GM11168 (cell line): ENCODE data around the gene GALNT18.

Source experiments
- in situ Hi-C: fragments of 300-500 bp; cut with MboI; formaldehyde crosslinking; loops from one replicate; pipeline ENCODE4 v1.12.0; 2022; ENCODE audit warnings: low sequenced_read_pairs; ENCODE audit not compliant: unreplicated experiment

GALNT18 gene

DNA sequence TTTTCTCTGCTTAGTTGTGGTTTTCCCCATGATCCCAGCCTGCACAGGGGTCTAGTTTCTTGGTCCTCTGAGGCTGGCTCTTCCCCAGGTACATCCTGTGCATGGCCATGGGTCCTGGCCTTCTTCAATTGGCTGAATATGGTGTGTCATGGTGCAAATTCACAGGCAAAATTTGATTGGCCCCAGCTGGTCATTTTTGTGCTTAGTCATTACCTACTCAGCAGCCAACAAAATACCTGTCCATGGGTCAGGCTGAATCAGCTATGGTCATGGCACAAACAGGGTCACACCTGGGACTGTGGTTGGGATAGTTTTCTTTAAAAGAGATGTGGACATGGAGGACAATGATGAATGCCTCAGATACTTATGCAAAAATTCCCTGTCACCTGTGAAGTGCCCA is 354.5 kb downstream of the GALNT18 start:
- in situ Hi-C loops, result loop anchor here (5.0 to 25.0 kb wide), 2 partner anchors 220 to 520 kb away; no protein-coding TSS in a partner anchor

DNA sequence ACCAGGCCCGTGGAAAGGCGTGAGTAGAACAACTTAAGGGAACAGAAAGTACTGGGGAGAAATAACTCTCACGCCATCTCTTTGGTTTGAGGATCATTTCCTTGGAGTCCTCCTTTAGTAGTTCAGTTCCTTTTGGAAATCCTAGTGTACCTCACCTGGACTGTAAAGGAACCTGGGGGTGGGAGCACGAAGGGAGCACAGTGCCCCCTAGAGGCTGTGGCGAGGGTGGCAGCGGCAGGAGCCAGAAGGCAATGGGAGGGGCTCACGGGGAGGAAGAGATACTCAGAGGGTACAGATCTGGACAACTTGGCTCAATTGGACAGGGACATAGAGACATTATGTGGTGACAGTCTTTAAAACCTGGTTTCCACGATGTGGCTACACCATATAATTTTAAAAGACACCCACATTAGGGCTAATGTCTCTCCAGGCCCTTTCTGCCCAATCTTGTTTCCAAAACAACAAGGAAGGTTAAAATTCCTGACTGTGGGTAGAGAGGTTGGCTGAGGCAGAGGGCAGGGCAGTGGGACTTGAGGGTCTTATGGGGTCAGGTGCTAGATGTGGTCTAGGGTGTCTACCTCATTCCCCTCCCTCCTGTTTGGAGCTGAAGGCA is 355.7 kb downstream of the GALNT18 start:
- in situ Hi-C loops, result loop anchor here (5.0 to 25.0 kb wide), 2 partner anchors 219 to 521 kb away; no protein-coding TSS in a partner anchor

DNA sequence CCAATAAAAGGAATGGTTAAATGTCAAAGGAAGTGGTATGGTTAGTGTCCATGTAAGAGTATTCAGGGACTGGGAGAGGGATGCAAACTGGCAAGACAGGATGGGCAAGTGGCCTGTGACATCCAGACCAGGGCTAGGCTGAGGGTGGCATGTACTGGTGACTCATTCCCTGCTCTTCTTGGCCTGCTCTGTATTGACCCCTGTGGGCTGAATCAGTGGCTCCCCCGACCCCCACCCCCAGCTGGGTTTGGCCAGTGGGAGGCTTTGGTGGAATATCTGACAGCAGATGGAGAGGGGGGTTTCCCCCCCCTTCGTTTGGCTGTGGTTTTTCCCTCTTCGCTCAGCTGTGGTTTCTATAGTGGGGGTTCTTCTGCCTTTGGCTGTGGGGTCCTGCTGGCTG is 356.5 kb downstream of the GALNT18 start:
- in situ Hi-C loops, result loop anchor here (5.0 to 25.0 kb wide), 2 partner anchors 218 to 522 kb away; no protein-coding TSS in a partner anchor

DNA sequence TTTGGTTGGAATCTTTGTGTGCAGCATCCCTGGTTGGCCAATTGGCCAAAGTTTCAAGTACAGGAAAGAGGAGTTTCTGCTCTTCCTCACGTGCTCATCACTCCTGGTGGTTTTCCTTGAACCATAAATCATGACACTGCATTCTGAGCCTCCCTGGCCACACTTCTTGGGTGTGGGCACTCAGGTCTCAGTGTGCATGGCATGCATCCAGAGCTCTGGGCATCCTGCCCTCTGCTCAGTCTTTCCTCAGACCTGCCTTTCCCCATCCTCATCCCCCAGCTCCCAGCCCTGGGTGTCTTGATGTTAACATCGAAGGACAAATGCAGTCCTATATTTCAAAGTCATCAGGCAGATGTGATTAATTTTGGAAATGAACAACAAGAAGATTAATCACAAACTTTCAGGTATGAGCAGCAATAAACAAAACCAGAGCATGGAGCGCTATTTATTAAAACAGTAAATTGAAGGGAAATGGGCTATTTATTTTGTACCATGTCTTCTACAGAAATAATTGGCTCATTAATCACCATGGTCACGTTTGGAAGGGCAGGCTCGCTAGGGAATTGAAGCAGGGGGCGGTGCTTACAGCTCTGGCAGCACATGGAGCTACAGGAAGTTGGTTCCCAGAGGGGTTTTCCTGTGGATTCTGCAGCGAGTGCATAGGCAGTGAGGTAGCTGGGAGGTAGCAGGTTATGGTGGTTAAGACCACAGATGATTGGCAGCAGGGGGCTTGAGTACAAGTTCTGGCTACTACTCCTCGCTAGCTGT is 358.4 kb downstream of the GALNT18 start:
- in situ Hi-C loops, result loop anchor here (25.0 kb wide), 1 partner anchor 524 kb away; no protein-coding TSS in a partner anchor

DNA sequence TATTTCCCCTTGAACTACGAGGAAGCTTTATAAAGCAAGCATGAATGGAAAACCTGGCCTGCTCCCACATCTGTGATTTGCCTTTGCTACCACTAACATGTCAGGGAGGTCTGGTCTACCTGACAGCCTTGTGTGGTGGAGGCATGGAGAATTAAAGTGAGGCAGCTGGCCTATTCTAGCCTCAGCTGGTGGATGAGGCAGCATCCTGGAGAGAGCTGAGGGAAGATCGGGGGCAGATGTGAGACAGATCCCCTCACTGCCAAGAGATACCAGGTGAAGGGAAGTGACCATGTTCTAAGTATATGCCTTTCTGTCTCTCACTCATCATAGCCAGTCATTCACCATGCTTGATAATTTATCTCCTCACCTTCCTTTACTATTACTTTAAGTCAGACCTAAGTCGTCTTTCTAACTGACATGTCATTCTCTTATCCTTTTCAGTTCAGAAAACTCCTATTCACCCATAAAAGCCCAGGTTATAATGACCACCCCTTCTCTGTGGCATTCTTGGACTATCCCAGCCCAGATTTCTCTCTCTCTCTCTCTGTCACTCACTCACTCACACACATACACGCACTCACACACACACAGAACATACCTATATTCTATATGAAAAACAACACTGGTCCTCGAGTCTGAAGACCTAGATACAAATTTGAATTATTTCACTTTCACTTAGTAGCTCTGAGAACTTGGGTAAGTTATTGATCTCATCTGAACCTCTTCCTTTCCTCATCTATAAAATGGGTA is 359.5 kb downstream of the GALNT18 start:
- in situ Hi-C loops, result loop anchor here (25.0 kb wide), 1 partner anchor 525 kb away; no protein-coding TSS in a partner anchor

DNA sequence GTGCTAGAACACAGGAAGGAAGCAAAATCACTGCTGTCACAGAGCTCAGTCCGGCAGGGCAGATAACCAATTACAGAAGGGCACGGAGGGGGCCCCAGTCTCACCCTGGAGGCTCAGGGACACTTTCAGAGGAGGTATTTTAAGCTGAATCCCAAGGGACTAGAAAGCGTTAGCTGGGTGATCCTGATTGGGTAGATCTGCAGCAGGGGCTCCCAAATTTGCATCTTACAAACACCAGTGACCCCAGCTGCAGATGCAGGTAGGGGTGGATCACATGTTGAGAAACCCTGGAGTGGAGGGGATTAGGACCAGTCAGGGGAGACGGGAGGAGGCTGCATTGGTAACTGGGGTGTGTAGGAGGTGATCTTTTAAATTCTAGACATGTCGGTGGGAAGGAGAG is 360.2 kb downstream of the GALNT18 start:
- in situ Hi-C loops, result loop anchor here (25.0 kb wide), 1 partner anchor 526 kb away; no protein-coding TSS in a partner anchor

DNA sequence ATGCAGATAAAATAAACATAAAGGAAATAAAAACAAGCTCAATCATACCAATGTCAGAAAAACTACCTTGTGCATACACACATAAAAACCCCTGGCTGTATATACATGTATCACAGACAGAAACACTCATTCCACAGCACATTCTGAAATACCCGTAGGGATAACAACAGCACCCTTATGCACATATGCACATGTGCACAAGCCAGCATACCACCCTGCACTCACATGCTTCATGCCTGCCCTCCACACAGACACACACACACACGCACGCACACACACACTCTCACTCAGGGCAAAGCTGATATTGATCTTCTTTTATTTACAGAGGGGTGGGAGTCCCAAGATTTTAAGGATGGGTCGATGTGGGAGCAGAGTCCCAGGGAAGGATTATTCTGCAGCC is 360.9 kb downstream of the GALNT18 start:
- in situ Hi-C loops, result loop anchor here (25.0 kb wide), 1 partner anchor 526 kb away; no protein-coding TSS in a partner anchor

DNA sequence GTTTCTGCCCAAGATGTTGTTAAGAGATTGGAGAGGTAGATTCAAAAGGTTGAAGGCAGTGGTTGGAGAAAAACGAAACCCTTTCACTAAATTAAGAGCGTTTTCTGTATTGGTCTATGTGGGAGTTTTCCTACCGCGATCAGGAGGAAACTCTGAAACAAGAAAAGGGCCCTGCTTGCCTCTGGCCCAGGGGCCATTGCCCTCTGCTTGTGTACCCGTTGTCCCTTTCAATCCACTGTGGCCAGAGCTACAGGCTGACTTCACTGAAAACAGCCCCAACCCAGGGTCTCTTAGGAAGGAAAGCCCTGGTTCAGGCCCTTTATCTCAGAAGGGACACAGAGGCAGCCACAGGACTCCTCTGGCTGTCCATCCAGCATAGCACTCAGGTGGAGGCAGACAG is 367.8 kb downstream of the GALNT18 start:
- in situ Hi-C loops, result loop anchor here (25.0 kb wide), 1 partner anchor 533 kb away; no protein-coding TSS in a partner anchor

DNA sequence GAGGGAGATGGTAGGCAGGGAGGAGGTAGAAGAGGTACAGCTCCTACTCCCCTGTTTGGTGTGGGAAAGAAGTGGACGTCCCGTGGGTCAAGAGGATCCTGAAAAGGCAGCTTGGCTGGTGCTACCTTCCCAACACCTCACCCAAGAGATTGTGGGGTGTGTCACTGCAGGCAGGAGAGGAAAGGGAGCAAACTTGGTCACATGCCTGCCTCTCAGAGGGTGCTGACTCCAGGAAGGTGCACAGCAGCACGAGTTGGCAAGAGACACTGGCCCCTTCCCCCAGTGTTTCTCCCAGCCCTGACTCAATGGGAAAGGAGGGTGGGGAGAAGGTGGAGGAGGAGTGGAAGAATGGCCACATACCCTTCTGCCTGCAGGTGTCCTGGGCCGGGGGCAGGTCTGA is 368.3 kb downstream of the GALNT18 start:
- in situ Hi-C loops, result loop anchor here (25.0 kb wide), 1 partner anchor 534 kb away; no protein-coding TSS in a partner anchor

DNA sequence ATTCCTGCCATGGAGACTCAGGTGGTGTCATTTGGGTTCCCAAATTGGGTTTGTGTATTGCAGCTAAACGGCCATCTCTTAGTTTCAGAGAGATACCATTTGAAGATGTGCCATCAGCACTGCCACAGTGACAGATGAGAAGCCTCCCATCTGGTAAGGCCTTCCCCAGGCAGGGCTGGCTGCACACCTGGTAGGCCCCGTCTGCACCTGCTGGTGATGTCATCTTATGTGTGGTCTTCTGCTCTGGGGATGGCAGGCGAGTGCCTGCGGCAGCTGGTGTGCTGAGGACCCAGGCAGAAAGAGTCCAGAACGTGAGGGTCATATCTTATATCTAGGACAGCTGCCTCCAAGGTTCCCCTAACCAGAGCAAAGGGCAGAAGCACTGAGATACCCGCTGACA is 369.4 kb downstream of the GALNT18 start:
- in situ Hi-C loops, result loop anchor here (25.0 kb wide), 1 partner anchor 535 kb away; no protein-coding TSS in a partner anchor

DNA sequence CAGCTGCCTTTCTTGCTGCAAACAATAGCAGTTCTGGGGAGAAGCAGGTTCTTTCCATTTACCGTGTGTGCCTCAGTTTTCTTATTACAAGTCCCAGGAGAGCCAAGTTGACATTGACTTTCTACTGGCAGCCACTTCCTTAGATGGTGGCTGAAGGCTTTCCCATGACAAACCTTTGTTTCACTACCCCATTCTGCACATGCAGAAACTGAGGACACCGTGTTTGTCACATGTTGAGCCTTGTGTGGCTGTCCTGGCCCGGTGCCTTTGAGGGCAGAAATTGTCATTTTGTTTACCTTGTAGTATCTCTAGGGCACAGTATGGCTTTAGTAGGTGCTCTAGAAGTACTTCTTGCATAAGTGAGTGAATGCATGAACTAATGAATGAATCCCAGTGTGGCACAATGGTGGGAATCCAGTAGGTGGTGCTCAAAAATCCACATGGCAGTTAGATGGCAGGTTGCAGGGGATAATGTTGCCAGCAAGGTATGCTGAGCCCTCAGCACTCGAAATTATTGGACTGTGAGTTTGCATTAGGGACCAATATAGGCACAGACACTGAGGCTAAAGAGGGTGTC is 370.3 kb downstream of the GALNT18 start:
- in situ Hi-C loops, result loop anchor here (25.0 kb wide), 1 partner anchor 536 kb away; no protein-coding TSS in a partner anchor

DNA sequence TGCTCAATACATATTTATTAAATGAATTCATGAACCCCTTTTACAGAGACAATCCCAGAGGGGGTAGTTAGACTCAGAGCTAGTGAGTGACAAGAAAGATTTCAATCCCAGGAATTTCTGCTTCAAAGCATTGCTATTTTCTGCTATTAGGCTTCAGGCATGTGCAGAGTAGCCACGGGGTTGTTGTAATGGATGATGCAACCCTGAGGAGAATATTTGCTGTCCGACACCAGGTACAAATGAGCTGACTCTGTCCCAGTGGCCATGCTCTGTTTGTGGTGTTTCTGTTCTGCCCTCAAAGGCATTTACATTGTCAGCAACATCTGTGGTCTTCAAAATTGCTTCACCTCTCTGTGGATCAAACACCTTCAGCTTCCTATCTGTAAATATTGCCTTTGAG is 371.3 kb downstream of the GALNT18 start:
- in situ Hi-C loops, result loop anchor here (25.0 kb wide), 1 partner anchor 537 kb away; no protein-coding TSS in a partner anchor

DNA sequence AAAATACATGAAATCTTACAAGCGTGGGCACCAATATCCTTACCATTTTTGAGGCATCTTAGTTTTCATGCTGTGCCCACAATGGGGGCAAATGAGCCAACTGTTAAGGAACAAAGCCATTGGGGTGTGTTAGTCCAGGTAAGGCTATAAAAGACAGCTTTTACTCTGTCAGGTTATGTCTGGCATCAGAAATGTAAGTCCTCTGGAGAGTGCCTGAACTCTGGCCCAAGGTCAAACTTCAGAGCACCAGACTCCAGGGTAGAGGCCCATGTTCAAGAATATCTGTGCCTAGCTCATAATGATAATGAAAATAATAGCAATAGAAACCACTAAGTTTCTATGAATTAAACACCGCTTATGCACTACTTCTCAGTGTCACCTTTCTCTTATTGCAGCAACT is 374.2 kb downstream of the GALNT18 start:
- in situ Hi-C loops, result no loop called here

DNA sequence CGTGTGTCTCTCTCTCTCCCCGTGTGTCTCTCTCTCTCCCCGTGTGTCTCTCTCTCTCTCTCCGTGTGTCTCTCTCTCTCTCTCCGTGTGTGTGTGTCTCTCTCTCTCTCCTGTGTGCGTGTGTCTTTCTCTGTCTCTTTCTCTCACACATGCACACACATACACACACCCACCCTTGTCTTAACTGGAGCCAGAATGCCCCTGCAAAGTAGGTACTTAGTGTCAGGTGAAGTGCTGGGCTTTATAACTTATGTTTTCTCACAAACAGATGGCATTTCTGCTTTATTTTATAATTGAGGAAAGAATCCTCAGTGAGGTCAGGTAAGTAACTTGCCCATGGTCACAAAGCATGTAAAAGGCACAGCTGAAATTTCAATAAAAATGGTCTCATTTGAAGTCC is 374.7 kb downstream of the GALNT18 start:
- in situ Hi-C loops, result no loop called here

DNA sequence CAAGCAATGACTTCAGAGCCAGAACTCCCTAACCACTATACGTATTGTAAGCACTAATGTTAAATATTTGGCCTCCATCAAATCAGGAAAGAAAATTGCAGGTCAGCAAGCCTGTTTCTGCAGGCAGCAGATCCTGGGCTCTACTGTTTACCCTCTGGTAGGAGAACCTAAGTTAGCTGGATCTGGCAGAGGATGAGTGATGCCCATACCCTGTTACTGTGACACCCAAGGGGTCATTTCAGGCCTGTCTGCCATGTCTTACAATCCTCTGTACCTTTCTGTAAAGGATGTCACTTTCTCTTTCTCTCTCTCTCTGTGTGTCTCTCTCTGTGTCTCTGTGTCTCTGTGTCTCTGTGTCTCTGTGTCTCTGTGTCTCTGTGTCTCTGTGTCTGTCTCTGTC is 375.6 kb downstream of the GALNT18 start:
- in situ Hi-C loops, result no loop called here

DNA sequence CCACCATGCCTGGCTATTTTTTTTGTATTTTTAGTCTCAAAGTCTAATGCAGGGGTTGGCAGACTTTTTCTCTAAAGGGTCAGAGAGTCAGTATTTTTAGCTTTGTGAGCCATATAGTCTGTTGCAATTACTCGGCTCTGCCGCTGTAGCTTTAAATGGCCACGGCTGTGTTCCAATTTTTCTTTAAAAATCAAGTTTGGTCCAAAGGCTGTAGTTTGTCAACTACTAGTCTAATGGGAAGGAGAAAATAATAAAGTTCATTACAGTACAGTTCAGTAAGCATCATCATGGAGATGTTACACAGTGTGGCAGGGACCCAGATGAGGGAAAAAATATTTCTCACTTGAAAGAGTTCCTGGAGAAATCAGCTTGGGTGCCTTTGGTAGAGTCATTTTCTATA is 376.4 kb downstream of the GALNT18 start:
- in situ Hi-C loops, result no loop called here

DNA sequence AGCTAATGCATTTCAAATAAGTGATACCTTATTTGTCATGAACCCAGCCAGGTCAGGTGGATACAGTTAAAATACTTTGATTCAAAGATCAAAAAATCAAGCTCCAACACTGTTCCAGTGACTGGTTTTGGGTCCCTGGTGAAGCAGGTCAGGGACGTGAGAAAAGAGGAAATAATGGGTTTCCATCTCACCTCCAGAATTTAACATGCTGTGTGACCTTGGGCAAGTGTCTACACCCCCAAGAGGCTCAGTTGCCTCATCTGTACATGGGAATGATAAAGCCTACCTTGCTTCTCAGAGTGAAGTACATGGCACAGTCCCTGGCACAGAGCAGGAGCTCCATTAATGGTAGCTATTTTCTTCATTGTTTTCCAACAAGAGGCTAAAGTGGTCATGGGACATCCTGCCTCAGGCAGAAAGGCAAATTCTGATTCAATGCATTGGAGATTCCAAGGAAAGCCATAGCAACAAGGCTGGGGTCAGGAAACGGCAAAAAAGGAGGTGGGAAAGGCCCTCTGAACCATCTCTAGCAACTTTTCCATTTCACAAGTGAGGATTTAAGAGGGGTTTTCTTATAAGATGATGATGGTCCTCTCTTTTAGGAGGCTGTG is 377.2 kb downstream of the GALNT18 start:
- in situ Hi-C loops, result no loop called here

DNA sequence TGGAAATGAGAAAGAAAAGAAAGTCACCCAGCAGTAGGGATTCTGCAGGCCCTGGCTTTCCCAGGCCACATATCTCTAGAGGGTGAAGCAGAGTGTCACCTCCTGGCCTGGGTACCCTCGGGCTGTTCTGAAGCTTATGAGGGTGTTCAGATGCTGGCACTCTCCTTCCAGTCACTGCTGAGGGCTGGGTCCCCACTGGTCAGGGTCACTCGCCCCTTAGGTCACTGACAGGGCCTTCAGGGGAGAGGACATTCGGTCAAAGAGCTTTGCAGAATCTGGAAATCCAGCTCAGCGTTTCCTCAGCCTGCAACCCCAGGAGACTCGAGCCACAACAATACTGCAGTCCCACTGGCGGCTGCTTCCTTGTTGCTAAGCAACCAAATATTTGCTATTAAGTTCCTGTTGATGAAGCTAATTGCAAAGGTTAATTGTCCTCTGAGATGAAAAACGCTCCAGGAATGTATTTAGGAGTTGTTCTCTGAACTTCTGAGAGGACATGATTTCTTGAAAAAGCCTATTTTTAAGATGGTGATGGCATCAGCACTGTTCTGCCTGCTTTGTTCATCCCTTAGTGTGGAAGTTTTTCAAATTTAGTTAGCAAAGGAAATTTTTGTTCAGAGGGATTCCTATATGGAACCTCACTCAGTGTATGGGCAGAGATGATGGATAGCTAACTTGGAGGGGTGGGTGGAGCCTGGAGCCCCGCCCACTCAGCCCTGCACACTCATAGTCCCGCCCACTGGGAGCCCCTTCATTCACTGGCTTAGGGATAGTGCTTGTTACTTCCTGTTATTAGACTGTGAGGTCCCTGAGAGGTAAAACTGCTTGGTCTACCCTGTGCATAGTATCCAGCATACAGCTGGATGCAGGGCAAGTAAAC is 378.0 kb downstream of the GALNT18 start:
- in situ Hi-C loops, result no loop called here

DNA sequence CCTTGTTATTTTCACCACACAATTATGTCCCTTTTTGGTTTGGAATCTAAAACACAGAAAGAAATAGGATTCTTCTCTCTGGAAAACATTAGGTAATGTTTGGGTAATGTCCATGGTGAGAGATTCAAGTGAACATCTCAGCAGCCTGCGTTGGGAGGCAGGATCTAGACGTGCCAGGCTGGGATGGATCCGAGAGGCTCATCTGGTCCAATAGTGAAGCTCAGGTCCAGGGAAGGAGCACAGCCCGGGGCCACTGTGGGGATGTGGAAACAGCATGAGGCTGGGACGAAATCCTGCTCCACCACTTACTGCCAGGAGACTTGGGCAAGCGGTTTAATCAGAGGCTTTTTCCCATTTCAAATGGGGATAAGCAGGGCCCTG is 378.6 kb downstream of the GALNT18 start:
- in situ Hi-C loops, result no loop called here
